Measurements from ENCODE around the gene VAMP7. TPM values are rescaled to one million over a fixed set of nuclear protein-coding genes. Genes with fewer than 3 reads are reported as not detected.

The VAMP7 gene
- total and polyA plus RNA-seq, 9 of the 15 experiments (the other 6 are each of a cell fraction or from before 2014, with no cell fraction given), result 38.4 to 100 (median 67.7) TPM

GRCh38 chrX:155873188-155873587 is 8.0 kb upstream of the VAMP7 start:
- no peak for FAIRE-seq
- TF ChIP-seq NCOA1 (IDR thresholded peaks at IDR 0.05; ENCODE audit: low read depth) (peak; percentile 29; the same call in 1 of the 2 replicates), ATF1 (CRISPR knock-in tag; IDR thresholded peaks at IDR 0.05) (no peak), ATF1 (tag; IDR thresholded peaks at IDR 0.05) (peak; percentile 32; the same call in 1 of the 2 replicates), CREM (IDR thresholded peaks at IDR 0.05; ENCODE audit: low read depth) (peak; percentile 70)
- TF ChIP-seq, protein P1, sequence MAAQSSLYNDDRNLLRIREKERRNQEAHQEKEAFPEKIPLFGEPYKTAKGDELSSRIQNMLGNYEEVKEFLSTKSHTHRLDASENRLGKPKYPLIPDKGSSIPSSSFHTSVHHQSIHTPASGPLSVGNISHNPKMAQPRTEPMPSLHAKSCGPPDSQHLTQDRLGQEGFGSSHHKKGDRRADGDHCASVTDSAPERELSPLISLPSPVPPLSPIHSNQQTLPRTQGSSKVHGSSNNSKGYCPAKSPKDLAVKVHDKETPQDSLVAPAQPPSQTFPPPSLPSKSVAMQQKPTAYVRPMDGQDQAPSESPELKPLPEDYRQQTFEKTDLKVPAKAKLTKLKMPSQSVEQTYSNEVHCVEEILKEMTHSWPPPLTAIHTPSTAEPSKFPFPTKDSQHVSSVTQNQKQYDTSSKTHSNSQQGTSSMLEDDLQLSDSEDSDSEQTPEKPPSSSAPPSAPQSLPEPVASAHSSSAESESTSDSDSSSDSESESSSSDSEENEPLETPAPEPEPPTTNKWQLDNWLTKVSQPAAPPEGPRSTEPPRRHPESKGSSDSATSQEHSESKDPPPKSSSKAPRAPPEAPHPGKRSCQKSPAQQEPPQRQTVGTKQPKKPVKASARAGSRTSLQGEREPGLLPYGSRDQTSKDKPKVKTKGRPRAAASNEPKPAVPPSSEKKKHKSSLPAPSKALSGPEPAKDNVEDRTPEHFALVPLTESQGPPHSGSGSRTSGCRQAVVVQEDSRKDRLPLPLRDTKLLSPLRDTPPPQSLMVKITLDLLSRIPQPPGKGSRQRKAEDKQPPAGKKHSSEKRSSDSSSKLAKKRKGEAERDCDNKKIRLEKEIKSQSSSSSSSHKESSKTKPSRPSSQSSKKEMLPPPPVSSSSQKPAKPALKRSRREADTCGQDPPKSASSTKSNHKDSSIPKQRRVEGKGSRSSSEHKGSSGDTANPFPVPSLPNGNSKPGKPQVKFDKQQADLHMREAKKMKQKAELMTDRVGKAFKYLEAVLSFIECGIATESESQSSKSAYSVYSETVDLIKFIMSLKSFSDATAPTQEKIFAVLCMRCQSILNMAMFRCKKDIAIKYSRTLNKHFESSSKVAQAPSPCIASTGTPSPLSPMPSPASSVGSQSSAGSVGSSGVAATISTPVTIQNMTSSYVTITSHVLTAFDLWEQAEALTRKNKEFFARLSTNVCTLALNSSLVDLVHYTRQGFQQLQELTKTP (IDR thresholded peaks at IDR 0.05; ENCODE audit: low read depth in 1 of 2, partially characterized antibody in 2 of 2), result no peak
- ChIA-PET CTCF (ENCODE audit: low intra/inter-chr PET ratio) (no interaction called here), POLR2A (no interaction called here)
- Histone ChIP-seq H4K20me1 (replicated peaks; ENCODE audit: control insufficient read depth, insufficient read depth, low read length) (no peaks in the 10 kb centered on the region), H3K36me3 (ENCODE audit: control insufficient read depth, insufficient read depth, low read length) (no peaks in the 10 kb centered on the region), H3K27me3 (ENCODE audit: control insufficient read depth in 2 of 2, insufficient read depth in 2 of 2, low read length in 2 of 2) (no peaks in the 10 kb centered on the region), H3K79me2 (ENCODE audit: control insufficient read depth, insufficient read depth, low read length) (no peaks in the 10 kb centered on the region), H3K4me2 (ENCODE audit: insufficient read depth, low read length) (no peak overlapping the region), H3K9me1 (ENCODE audit: control insufficient read depth, insufficient read depth, low read length) (no peaks in the 10 kb centered on the region), H3K27ac (ENCODE audit: extremely low read depth, low read depth, low read length) (no peak overlapping the region), H3K4me3 (no peak overlapping the region), H2AFZ (ENCODE audit: low read depth, low read length) (no peak overlapping the region), H3K4me1 (replicated peaks in 1 of 2; ENCODE audit: control insufficient read depth in 2 of 2, insufficient read depth in 2 of 2, low read length in 2 of 2) (peaks cover 4 to 5% of the 10 kb centered on the region in 2 experiments; a peak in 3 of 5 replicates), H3K9ac (ENCODE audit: insufficient read depth in 1 of 2, low read depth in 2 of 2, low read length in 2 of 2) (no peak overlapping the region), H3K9me3 (replicated peaks; ENCODE audit: control insufficient read depth, insufficient read depth, low read depth, low read length) (peaks cover 1% of the 10 kb centered on the region)
- WGBS (ENCODE audit: insufficient coverage, low coverage, missing lambda C conversion rate), result 34% methylated on average over 5 of the region's 5 CpGs
- intact Hi-C loops (cut with micrococcal nuclease) (no loop called here), in situ Hi-C loops (cut with MboI) (no loop called here)
- ATAC-seq, result no peak
- no peak for DNase-seq (ENCODE audit: extremely low read depth in 1 of 4, low spot score in 3 of 4)
- BruUV-seq (replicated peaks), result no TSS peak
